Globus pallidus (tissue), 1 donor: ENCODE data around the gene CDKN1A.

ENCODE experiments used
- DNase-seq: peaks from one replicate; pipeline ENCODE4 v3.0.0-alpha.2; 2015; ENCODE audit warnings: low spot score

The CDKN1A gene

DNA sequence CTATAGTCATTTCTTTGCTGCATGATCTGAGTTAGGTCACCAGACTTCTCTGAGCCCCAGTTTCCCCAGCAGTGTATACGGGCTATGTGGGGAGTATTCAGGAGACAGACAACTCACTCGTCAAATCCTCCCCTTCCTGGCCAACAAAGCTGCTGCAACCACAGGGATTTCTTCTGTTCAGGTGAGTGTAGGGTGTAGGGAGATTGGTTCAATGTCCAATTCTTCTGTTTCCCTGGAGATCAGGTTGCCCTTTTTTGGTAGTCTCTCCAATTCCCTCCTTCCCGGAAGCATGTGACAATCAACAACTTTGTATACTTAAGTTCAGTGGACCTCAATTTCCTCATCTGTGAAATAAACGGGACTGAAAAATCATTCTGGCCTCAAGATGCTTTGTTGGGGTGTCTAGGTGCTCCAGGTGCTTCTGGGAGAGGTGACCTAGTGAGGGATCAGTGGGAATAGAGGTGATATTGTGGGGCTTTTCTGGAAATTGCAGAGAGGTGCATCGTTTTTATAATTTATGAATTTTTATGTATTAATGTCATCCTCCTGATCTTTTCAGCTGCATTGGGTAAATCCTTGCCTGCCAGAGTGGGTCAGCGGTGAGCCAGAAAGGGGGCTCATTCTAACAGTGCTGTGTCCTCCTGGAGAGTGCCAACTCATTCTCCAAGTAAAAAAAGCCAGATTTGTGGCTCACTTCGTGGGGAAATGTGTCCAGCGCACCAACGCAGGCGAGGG lies 594 bp upstream of the CDKN1A start:
- DNase-seq = peak; percentile 23

GRCh38 chr6:36679043-36679833 lies 724 bp downstream of the CDKN1A start:
- peak; percentile 23 for DNase-seq

GRCh38 chr6:36682328-36683144 lies 4.0 kb downstream of the CDKN1A start:
- DNase-seq = no peak

GRCh38 chr6:36683145-36683655 lies 4.7 kb downstream of the CDKN1A start:
- DNase-seq = no peak

- DNase-seq = no peak
These were observed 5.3 kb downstream of the CDKN1A start for GRCh38 chr6:36683656-36684446.

DNA sequence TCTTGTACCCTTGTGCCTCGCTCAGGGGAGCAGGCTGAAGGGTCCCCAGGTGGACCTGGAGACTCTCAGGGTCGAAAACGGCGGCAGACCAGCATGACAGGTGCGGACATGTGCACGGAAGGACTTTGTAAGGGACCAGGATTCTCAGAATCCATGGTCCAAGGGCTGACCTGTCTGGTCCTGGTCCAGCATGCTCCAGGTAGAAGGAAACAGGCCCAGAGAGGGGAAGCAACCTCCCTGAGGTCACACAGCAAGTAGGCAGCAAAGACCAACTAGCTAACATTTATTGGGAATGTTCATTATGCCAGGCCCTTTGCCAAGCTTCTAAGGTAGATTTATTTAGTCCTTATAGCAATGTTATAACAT lies 5.9 kb downstream of the CDKN1A start:
- no peak for DNase-seq

GRCh38 chr6:36685166-36685924 lies 6.8 kb downstream of the CDKN1A start:
- DNase-seq = no peak

DNA sequence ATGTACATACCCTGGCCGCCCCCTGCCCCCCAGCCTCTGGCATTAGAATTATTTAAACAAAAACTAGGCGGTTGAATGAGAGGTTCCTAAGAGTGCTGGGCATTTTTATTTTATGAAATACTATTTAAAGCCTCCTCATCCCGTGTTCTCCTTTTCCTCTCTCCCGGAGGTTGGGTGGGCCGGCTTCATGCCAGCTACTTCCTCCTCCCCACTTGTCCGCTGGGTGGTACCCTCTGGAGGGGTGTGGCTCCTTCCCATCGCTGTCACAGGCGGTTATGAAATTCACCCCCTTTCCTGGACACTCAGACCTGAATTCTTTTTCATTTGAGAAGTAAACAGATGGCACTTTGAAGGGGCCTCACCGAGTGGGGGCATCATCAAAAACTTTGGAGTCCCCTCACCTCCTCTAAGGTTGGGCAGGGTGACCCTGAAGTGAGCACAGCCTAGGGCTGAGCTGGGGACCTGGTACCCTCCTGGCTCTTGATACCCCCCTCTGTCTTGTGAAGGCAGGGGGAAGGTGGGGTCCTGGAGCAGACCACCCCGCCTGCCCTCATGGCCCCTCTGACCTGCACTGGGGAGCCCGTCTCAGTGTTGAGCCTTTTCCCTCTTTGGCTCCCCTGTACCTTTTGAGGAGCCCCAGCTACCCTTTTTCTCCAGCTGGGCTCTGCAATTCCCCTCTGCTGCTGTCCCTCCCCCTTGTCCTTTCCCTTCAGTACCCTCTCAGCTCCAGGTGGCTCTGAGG lies 7.6 kb downstream of the CDKN1A start:
- no peak for DNase-seq

DNA sequence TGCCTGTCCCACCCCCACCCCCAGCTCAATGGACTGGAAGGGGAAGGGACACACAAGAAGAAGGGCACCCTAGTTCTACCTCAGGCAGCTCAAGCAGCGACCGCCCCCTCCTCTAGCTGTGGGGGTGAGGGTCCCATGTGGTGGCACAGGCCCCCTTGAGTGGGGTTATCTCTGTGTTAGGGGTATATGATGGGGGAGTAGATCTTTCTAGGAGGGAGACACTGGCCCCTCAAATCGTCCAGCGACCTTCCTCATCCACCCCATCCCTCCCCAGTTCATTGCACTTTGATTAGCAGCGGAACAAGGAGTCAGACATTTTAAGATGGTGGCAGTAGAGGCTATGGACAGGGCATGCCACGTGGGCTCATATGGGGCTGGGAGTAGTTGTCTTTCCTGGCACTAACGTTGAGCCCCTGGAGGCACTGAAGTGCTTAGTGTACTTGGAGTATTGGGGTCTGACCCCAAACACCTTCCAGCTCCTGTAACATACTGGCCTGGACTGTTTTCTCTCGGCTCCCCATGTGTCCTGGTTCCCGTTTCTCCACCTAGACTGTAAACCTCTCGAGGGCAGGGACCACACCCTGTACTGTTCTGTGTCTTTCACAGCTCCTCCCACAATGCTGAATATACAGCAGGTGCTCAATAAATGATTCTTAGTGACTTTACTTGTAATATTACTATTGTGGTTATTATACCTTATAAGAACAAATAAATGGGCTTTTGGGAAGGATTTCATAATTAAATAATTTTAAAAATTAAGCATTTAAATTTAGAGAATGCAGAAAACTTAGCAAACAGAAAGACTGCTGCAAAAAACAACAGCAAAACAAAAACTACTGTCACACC lies 8.4 kb downstream of the CDKN1A start:
- no peak for DNase-seq

- no peak for DNase-seq
These were observed 9.7 kb downstream of the CDKN1A start for GRCh38 chr6:36688063-36688738.

- DNase-seq = no peak
These were observed 10.2 kb downstream of the CDKN1A start for GRCh38 chr6:36688739-36689075.

DNA sequence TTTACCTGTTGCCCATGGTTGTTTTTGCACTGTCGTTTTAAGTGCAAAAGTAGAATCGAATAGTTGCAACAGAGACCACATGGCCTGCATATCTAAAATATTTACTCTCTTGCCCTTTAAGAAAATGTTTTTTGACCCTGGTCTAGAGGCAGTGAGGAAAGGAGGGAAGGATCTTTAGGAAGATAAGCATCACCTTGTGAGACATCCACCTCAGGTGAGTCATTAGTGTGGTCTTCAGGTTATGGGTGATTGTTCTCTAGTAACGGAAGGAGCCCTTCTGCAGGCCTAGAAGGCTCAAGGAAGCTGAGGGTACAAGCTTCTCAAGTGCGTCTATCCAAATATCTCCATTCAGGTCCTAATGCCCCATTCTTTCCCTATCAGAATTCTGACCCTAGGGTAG lies 12.5 kb downstream of the CDKN1A start:
- no peak for DNase-seq

- DNase-seq = no peak
These were observed 13.1 kb downstream of the CDKN1A start for GRCh38 chr6:36691612-36692011.

- DNase-seq = no peak
These were observed 13.7 kb downstream of the CDKN1A start for GRCh38 chr6:36692220-36692619.

DNA sequence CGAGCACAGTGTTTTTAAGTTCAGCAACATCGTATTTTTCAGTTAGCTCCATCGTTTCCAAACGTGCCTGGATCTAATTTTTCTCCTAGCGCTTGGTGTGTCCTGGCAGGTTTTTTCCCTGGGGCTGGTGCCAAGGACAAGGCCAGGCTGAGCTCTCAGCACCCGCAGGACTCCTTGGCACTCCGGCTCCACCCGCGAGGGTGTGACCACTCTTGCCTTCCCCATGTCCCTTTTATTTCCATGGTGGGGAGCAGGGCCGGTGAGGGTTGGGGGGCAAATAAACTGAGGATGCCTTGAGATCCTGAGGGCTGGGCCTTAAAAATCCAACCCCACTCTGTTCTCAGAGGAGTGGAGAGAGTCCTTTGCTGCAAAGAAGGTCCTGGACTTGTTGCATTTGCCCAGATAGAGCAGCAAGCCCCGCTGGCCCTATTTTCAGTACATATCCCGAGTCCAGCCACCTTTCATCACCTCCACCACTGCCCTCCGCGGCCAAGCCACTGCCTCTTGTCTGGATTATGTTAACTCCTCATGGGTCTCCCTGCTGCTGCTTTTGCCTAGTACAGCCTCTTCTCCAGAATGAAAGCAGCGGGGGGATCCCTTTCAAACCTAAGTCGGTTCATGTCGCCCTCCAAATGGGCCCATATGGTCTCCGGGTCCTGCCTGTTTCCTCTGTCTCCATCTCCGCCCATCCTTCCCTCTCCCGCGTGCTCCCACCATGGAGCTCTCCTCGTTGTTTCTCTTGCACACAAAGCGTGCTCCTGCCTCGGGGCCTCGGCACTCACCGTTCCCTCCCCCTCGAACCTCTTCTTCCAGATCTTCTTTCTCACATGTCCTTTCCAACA lies 14.6 kb downstream of the CDKN1A start:
- no peak for DNase-seq

GRCh38 chr6:36694616-36695015 lies 16.1 kb downstream of the CDKN1A start:
- DNase-seq = no peak

DNA sequence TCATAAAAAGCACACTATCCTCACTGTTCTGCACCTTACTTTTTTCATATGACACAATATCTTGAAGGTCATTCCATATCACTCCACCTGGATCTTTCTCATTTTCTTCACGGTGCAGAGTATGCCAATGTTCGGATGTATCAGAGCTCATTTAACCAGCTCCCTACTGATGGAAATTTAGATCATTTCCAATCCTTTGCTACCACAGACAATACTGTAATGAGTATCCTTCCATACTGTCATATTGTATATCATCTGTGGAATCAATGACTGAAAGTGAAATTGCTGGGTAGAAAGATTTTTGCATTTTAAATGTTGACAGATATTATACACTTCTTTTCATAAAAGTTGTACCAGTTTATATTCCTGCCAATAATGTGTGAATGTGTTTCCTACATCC lies 16.9 kb downstream of the CDKN1A start:
- no peak for DNase-seq

DNA sequence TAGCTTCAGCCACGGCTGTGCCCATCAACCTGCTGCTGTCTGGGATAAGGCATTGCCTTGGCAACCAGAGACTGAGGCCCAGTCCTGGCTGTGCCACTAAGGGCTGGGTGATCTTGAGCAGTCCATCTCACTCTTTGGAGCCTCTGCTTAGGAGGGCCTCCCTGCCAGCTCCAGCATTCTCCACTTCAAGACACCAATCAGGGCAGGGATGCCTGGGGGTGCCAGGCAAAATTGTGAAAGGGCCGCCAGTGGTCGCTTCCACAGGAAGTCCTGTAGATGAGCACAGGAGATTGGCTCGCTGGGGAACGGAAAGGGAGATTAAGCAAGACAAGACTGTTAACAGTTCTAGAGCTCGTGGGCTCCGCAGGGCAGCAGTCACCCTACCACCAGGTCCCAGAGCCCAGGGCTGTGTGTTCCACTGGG lies 19.0 kb downstream of the CDKN1A start, which contains the start of gene RAB44:
Gene RAB44, plus strand, starts transcription at position 346 of the 423 bp plus-strand sequence. CDS start 6,410 bp downstream, outside the sequence.
- no peak for DNase-seq
